Uterus (tissue), 4 donors: ENCODE data around the gene EFNA3. TPM values are rescaled to one million over a fixed set of nuclear protein-coding genes. Genes with fewer than 3 reads are reported as not detected.

Experiments used
- DNase-seq, 2 donors: peaks; one replicate each; pipeline ENCODE4 v3.0.0-alpha.2; 2019 to 2020
- H3K27ac ChIP-seq, 2 donors: fragments of 200-600 bp; sonication (generic); 1 replicate in 1 of 2; 2 replicates in 1 of 2; pipeline ENCODE4 v1.5.1; 2016 to 2018
- H3K27me3 ChIP-seq, 2 donors: fragments of 200-600 bp; sonication (generic); one replicate each; pipeline ENCODE4 v1.5.1; 2018 to 2019; ENCODE audit warnings: control low read depth in 1 of 2
- H3K36me3 ChIP-seq, 2 donors: fragments of 200-600 bp; sonication (generic); one replicate each; pipeline ENCODE4 v1.5.1; 2019; ENCODE audit warnings: control low read depth in 1 of 2
- H3K4me1 ChIP-seq, 2 donors: fragments of 200-600 bp; sonication (generic); one replicate each; pipeline ENCODE4 v1.5.1; 2018 to 2019; ENCODE audit warnings: control low read depth in 1 of 2
- H3K4me3 ChIP-seq, 2 donors: fragments of 200-600 bp; sonication (generic); 1 replicate in 1 of 2; 2 replicates in 1 of 2; pipeline ENCODE4 v1.5.1; 2018 to 2019; ENCODE audit warnings: mild to moderate bottlenecking in 1 of 2
- H3K9me3 ChIP-seq, 2 donors: fragments of 200-600 bp; sonication (generic); one replicate each; pipeline ENCODE4 v1.5.1; 2019; ENCODE audit warnings: control low read depth in 1 of 2
- CTCF ChIP-seq, 4 experiments: fragments of 200-600 bp in 2 of 4; fragments of 450-650 bp in 2 of 4; sonication (generic) in 2 of 4; IDR thresholded peaks; one replicate each; pipeline ENCODE4 v1.5.1; 2016 to 2019; ENCODE audit warnings: antibody characterized with exemption in 4 of 4, mild to moderate bottlenecking in 2 of 4, moderate library complexity in 1 of 4
- POLR2A ChIP-seq, 2 donors: fragments of 450-650 bp; IDR thresholded peaks; one replicate each; pipeline ENCODE4 v1.6.1; 2016; ENCODE audit warnings: antibody characterized with exemption in 2 of 2, mild to moderate bottlenecking in 1 of 2, moderate library complexity in 1 of 2
- intact Hi-C: fragments of 100-400 bp; cut with DNase I; formaldehyde crosslinking; loops from one replicate; pipeline ENCODE4 v1.15.1; 2023; ENCODE audit warnings: low total_unique reads
- total RNA-seq, 4 donors: library from RNA; depleted of rRNA in 3 of 4; stranded (reverse); fragments of >200 nt in 3 of 4; gene quantifications; one replicate each; pipeline versions ENCODE4 v1.1.0 to v1.2.4, GENCODE V29; 2014 to 2023
- donor health status: DM: yes; HTN: yes; CAD: no.

Gene EFNA3
- total RNA-seq, 4 donors from 2014 or later, result 3.2 to 7.6 (median 3.3) TPM; not detected in 1

GRCh38 chr1:155079210-155079486 is 511 bp downstream of the EFNA3 start:
- no peak for DNase-seq
- TF ChIP-seq CTCF (IDR thresholded peaks at IDR 0.05) (no peak), POLR2A (IDR thresholded peaks at IDR 0.05) (no peak)
- Histone ChIP-seq H3K4me3 (peak overlapping the region in 1 of 2 donors; percentile 27), H3K9me3 (no peaks in the 10 kb centered on the region), H3K4me1 (peaks cover 10 to 45% of the 10 kb centered on the region in 2 donors), H3K36me3 (no peaks in the 10 kb centered on the region), H3K27ac (no peak overlapping the region), H3K27me3 (peaks cover 41 to 42% of the 10 kb centered on the region in 2 donors)
- intact Hi-C loops, result no loop called here

- H3K27me3 ChIP-seq, result peaks cover 42 to 43% of the 10 kb centered on the region in 2 donors
- DNase-seq, result no peak
- no peak overlapping the region for H3K4me3 ChIP-seq
Measured at GRCh38 chr1:155079487-155080311, 1.1 kb downstream of the EFNA3 start.

GRCh38 chr1:155080312-155081228 is 1.9 kb downstream of the EFNA3 start:
- Histone ChIP-seq H3K36me3 (no peaks in the 10 kb centered on the region), H3K27me3 (peaks cover 42 to 43% of the 10 kb centered on the region in 2 donors), H3K4me1 (peaks cover 10 to 49% of the 10 kb centered on the region in 2 donors), H3K27ac (no peak overlapping the region), H3K4me3 (no peak overlapping the region), H3K9me3 (no peaks in the 10 kb centered on the region)
- DNase-seq, result no peak
- intact Hi-C loops, result no loop called here
- no peak for TF ChIP-seq POLR2A (IDR thresholded peaks at IDR 0.05)
- no peak for TF ChIP-seq CTCF (IDR thresholded peaks at IDR 0.05)

More at GRCh38 chr1:155079487-155080311, 1.1 kb downstream of the EFNA3 start:
- intact Hi-C loops, result no loop called here
- Histone ChIP-seq H3K27ac (no peak overlapping the region), H3K36me3 (no peaks in the 10 kb centered on the region), H3K9me3 (no peaks in the 10 kb centered on the region), H3K4me1 (peaks cover 10 to 49% of the 10 kb centered on the region in 2 donors)
- TF ChIP-seq POLR2A (IDR thresholded peaks at IDR 0.05), result no peak
- TF ChIP-seq CTCF (IDR thresholded peaks at IDR 0.05), result no peak

- H3K9me3 ChIP-seq, result no peaks in the 10 kb centered on the region
- H3K4me3 ChIP-seq, result no peak overlapping the region
- H3K27me3 ChIP-seq, result peaks cover 42 to 43% of the 10 kb centered on the region in 2 donors
- H3K27ac ChIP-seq, result no peak overlapping the region
- no peak for TF ChIP-seq CTCF (IDR thresholded peaks at IDR 0.05)
- TF ChIP-seq POLR2A (IDR thresholded peaks at IDR 0.05), result no peak
- intact Hi-C loops, result no loop called here
- H3K36me3 ChIP-seq, result no peaks in the 10 kb centered on the region
- H3K4me1 ChIP-seq, result peaks cover 10 to 49% of the 10 kb centered on the region in 2 donors
- no peak for DNase-seq
Measured at GRCh38 chr1:155081472-155082300, 3.0 kb downstream of the EFNA3 start.
